ENCODE measurements around the gene EXOC2.
"Not testable (repeated sequence)": the region's sequence is repeated elsewhere in the genome, so short reads cannot be mapped to it uniquely, and the experiment has no call there.

Gene EXOC2

GRCh38 chr6:626236-626635 lies 66.7 kb downstream of the EXOC2 start:
- DNase-seq (ENCODE audit: low spot score): no peak

- DNase-seq (ENCODE audit: low spot score): no peak
Observed at GRCh38 chr6:624979-625378, 68.0 kb downstream of the EXOC2 start.

GRCh38 chr6:622462-622861 lies 70.5 kb downstream of the EXOC2 start:
- DNase-seq (ENCODE audit: low spot score): no peak

- no peak for DNase-seq (ENCODE audit: low spot score)
Observed at GRCh38 chr6:621931-622330, 71.0 kb downstream of the EXOC2 start.

GRCh38 chr6:620950-621349 lies 72.0 kb downstream of the EXOC2 start:
- no peak for DNase-seq (ENCODE audit: low spot score)

GRCh38 chr6:620166-620565 lies 72.8 kb downstream of the EXOC2 start:
- no peak for DNase-seq (ENCODE audit: low spot score)

DNA sequence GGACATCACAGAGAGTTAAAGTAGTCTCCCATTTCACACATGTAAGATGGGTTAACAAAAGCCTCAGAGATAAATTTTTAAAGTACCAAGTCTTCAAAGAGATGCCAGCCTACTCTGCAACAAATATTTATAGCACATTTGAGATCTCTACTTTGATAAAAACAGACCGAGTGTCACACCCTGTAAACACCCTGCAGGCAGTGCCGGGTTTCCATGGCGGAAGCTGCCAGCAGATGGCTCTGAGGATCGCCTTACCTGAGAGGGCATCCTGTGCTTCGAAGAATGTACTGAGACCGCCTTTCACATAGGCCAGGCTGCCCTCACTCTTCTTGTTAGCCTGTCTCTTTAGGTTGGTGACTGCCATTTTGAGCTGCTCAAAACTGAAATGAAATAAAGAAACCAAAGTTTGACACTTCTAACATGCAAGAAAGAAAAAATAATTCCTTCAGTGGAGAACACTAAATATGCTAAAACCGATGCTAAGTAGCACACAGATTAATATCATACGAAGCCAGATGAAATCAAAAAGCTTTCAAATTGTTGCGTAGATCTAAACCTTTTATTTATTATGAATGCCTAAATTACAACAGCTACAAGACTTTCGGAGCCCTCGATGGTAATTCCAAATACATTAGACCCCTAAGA lies 75.4 kb downstream of the EXOC2 start:
- DNase-seq (ENCODE audit: low spot score): no peak

- DNase-seq (ENCODE audit: low spot score): no peak
Observed at GRCh38 chr6:613981-614380, 79.0 kb downstream of the EXOC2 start.

DNA sequence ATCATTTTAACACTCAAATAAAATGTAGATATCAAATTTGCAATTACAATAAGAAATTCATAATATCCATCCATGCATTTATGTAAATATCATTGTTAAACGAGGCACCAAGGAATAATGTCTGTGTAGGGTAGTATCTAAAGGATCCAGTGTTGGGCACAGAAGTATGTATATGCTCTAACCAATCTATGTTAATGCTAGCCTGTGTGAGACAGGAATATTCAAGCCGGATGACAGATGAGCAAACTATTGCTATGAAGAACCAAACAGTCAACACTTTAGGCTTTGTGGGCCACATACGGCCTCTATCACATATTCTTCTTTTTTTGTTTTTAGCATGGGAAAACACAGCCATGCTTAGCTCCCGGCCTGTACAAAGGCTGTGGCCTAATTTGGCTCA lies 81.0 kb downstream of the EXOC2 start:
- no peak for DNase-seq (ENCODE audit: low spot score)

DNA sequence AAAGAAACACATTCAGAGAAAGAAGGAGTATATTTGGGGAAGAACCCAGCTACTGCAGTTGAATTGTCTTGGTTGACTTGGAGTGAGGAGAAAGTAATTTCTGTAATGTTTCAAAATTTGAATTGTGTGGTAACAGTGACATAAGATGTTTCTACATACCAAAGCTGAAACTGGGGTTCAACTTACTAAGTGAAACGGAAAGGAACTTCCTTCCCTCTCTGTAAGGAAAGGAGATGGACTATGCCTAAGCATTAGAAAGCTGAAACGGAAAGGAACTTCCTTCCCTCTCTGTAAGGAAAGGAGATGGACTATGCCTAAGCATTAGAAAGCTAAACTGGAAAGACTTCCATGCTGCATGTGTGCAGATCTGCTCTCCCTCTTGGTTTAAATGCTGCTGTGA lies 82.1 kb downstream of the EXOC2 start:
- DNase-seq (ENCODE audit: low spot score): no peak

- no peak for DNase-seq (ENCODE audit: low spot score)
Observed at GRCh38 chr6:609905-610304, 83.0 kb downstream of the EXOC2 start.

DNA sequence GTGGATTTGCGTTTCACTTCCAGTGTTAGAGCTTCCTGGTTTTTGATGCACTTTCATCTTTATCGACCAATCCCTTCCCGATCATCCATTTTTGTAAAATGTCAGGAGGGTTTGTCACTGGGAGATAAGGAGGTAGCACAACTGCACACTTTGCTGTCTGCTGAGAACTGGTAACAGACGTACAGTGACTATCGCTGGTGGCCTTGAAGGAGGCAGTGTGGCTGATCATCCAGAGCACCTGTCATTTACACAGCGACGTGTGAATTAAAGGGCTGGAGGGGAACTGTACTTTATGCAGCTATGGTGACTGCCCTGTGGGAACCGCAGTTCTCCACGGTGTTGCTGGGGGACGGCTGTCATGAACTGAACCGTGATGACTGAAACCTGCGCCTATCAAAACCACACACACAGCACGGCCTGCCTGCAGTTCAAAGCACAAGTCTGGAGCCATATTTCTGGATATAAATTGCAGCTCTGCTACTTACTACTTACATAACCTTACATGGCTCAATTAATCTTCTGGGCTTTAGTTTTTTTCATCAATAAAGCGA lies 86.0 kb downstream of the EXOC2 start:
- no peak for DNase-seq (ENCODE audit: low spot score)

- DNase-seq (ENCODE audit: low spot score): not testable (repeated sequence)
Observed at GRCh38 chr6:605895-606294, 87.0 kb downstream of the EXOC2 start.

DNA sequence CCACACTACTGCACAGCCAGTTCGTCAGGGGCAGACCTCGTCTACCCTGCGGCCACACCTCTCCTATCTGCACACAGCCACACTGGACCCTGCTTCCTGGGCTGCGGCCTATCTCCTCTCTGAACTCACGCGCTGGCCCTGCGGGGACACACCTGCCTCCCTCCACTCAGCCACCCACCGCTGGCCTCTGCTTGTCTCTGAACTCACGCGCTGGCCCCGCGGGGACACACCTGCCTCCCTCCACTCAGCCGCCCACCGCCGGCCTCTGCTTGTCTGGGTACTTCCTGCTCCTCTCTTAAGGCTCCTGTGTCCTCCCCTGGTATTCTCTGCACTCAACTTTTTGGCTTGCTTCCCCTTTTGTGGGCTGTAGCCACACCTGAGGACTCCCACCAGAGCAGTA lies 88.4 kb downstream of the EXOC2 start:
- no peak for DNase-seq (ENCODE audit: low spot score)

GRCh38 chr6:603265-603664 lies 89.7 kb downstream of the EXOC2 start:
- no peak for DNase-seq (ENCODE audit: low spot score)

GRCh38 chr6:599576-600448 lies 93.1 kb downstream of the EXOC2 start:
- no peak for DNase-seq (ENCODE audit: low spot score)

- DNase-seq (ENCODE audit: low spot score): no peak
Observed at GRCh38 chr6:593907-594212, 99.1 kb downstream of the EXOC2 start.

GRCh38 chr6:593139-593906 lies 99.6 kb downstream of the EXOC2 start:
- peak; percentile 67 for DNase-seq (ENCODE audit: low spot score)

DNA sequence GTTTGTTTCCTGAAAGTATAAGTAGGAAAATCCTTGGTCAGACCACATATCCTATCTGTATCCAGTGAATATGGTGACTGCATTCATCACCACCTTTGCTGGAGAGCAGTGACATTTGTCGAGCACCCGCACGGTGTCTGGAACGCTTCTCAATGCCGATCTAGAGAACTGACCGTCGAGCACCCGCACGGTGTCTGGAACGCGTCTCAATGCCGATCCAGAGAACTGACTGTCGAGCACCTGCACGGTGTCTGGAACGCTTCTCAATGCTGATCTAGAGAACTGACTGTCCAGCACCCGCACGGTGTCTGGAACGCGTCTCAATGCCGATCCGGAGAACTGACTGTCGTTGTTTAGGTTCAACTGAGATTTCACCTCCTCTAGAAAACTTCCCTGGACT lies 103.8 kb downstream of the EXOC2 start:
- no peak for DNase-seq (ENCODE audit: low spot score)

GRCh38 chr6:586553-586952 lies 106.4 kb downstream of the EXOC2 start:
- no peak for DNase-seq (ENCODE audit: low spot score)

- DNase-seq (ENCODE audit: low spot score): no peak
Observed at GRCh38 chr6:583635-584034, 109.3 kb downstream of the EXOC2 start.

- DNase-seq (ENCODE audit: low spot score): no peak
Observed at GRCh38 chr6:583116-583515, 109.8 kb downstream of the EXOC2 start.

DNA sequence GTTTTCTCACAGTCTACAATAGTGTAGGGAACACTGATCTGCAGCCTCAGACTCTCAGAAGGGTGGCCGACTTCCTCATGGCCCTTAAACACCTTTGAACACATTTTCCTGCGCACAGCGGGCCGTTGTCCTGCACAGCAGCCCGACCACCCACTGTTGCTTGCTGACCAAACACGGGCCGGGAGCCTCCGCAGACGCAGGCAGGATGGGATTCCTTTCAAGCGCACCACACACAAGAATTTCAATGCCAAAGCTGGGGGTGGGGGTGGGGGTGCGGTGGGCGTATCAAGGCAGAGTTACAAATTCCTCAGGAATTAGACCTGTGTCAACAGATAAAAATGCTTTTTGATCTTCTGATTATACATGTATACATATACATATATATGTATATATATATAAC lies 110.6 kb downstream of the EXOC2 start:
- no peak for DNase-seq (ENCODE audit: low spot score)
